CD8-positive, alpha-beta memory T cell (primary cell): ENCODE measurements around the gene FBXW5. TPM values are rescaled to one million over a fixed set of nuclear protein-coding genes. Genes with fewer than 3 reads are reported as not detected.

Experiments used
- CTCF ChIA-PET: fragments of 350-600 bp; sonication (Branson Sonifier 250); formaldehyde crosslinking; loops from one replicate; lab custom pipeline; 2021; ENCODE audit warnings: antibody characterized with exemption; lab: Charles Lee
- POLR2A ChIA-PET: fragments of 350-600 bp; sonication (Branson Sonifier 250); formaldehyde crosslinking; loops from one replicate; lab custom pipeline; 2021; ENCODE audit warnings: antibody characterized with exemption; lab: Charles Lee
- DNase-seq, 5 donors: peaks; one replicate each; pipeline versions ENCODE4 v3.0.0 to v3.0.0-alpha.2; 2020 to 2022; ENCODE audit warnings: mixed read lengths in 1 of 5
- H3K27ac ChIP-seq: one replicate; pipeline ENCODE4 v1.7.0; 2013; ENCODE audit warnings: low read depth, mild to moderate bottlenecking, low read length, moderate library complexity
- H3K27me3 ChIP-seq: 2 replicates; pipeline ENCODE4 v1.7.0; 2013; ENCODE audit warnings: low read length, mild to moderate bottlenecking; ENCODE audit not compliant: insufficient read depth, poor library complexity, severe bottlenecking
- H3K36me3 ChIP-seq: 2 replicates; pipeline ENCODE4 v1.7.0; 2013; ENCODE audit warnings: mild to moderate bottlenecking, low read length, moderate library complexity; ENCODE audit not compliant: insufficient read depth
- H3K4me1 ChIP-seq: 2 replicates; pipeline ENCODE4 v1.7.0; 2013; ENCODE audit warnings: mild to moderate bottlenecking, low read length, moderate library complexity; ENCODE audit not compliant: insufficient read depth
- H3K4me3 ChIP-seq: 2 replicates; pipeline ENCODE4 v1.7.0; 2013; ENCODE audit warnings: mild to moderate bottlenecking, low read length
- H3K9me3 ChIP-seq: 2 replicates; pipeline ENCODE4 v1.7.0; 2013; ENCODE audit warnings: mild to moderate bottlenecking, low read length
- H3K27ac Mint-ChIP-seq, 8 donors: one replicate each; pipeline ENCODE4 v1.8.0; 2020 to 2021; ENCODE audit warnings: mixed read lengths in 8 of 8, mild to moderate bottlenecking in 6 of 8, inconsistent platforms in 3 of 8, moderate library complexity in 3 of 8
- H3K27me3 Mint-ChIP-seq, 2 donors: one replicate each; pipeline ENCODE4 v1.8.0; 2020 to 2021; ENCODE audit warnings: mixed read lengths in 2 of 2, mild to moderate bottlenecking in 1 of 2, moderate library complexity in 1 of 2
- H3K36me3 Mint-ChIP-seq, 3 donors: one replicate each; pipeline ENCODE4 v1.8.0; 2020 to 2021; ENCODE audit warnings: mixed read lengths in 3 of 3, inconsistent platforms in 1 of 3, mild to moderate bottlenecking in 1 of 3
- H3K4me1 Mint-ChIP-seq, 3 donors: one replicate each; pipeline ENCODE4 v1.8.0; 2020 to 2021; ENCODE audit warnings: mixed read lengths in 3 of 3, inconsistent platforms in 1 of 3, mild to moderate bottlenecking in 1 of 3
- H3K4me3 Mint-ChIP-seq, 7 donors: one replicate each; pipeline ENCODE4 v1.8.0; 2020 to 2021; ENCODE audit warnings: mixed read lengths in 7 of 7, mild to moderate bottlenecking in 6 of 7, moderate library complexity in 4 of 7, inconsistent platforms in 2 of 7
- H3K9me3 Mint-ChIP-seq, 5 donors: one replicate each; pipeline ENCODE4 v1.8.0; 2020 to 2022; ENCODE audit warnings: mixed read lengths in 5 of 5, mild to moderate bottlenecking in 3 of 5, moderate library complexity in 2 of 5, inconsistent platforms in 1 of 5
- polyA plus RNA-seq: library from polyadenylated mRNA; unstranded; fragments of 300-500 nt; fragmentation: Illumina TruSeq; gene quantifications from one replicate; pipeline ENCODE4 v1.2.3, GENCODE V29; 2021
- total RNA-seq, 2 experiments: library from RNA; stranded (reverse); gene quantifications; one replicate each; pipeline ENCODE4 v1.2.3, GENCODE V29; 2021

The FBXW5 gene
- total and polyA plus RNA-seq, 3 experiments from 2014 or later: 104 to 163 (median 105) TPM

DNA sequence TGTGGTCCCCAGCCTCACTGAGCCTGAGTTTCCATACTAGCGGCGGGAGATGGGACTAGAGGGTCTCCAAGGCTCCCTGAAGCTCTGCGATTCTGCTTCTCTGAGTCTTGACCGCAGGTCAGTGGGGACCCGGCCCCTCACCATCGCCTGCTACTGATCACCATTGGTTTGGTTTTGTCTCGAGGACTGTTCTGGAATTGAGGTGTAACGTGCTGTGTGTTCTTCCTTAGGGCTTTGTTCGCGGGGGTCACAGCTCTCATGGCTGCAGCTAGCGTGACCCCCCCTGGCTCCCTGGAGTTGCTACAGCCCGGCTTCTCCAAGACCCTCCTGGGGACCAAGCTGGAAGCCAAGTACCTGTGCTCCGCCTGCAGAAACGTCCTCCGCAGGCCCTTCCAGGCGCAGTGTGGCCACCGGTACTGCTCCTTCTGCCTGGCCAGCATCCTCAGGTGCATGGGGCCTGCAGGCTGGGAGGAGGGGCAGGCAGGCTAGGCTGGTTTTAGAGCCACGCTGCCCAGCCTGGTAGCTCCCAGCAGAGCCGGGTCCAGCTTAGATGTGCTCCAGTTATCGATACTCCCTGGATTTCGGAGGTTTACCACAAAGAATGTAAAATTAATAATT is 45.9 kb downstream of the FBXW5 start:
- Histone ChIP-seq H3K9me3 (no peaks in the 10 kb centered on the region), H3K27ac (no peak overlapping the region), H3K36me3 (peaks cover 16% of the 10 kb centered on the region), H3K4me1 (peaks cover 24% of the 10 kb centered on the region), H3K4me3 (no peak overlapping the region), H3K27me3 (no peaks in the 10 kb centered on the region)
- Mint-ChIP-seq H3K27me3 (no peaks in the 10 kb centered on the region), H3K4me1 (peaks cover 38 to 55% (median 39%) of the 10 kb centered on the region in 3 donors), H3K27ac (peak overlapping the region in 5 of 8 donors; percentile 17 to 87 (median 48)), H3K9me3 (no peaks in the 10 kb centered on the region), H3K36me3 (peaks cover 0 to 46% (median 2%) of the 10 kb centered on the region in 3 donors), H3K4me3 (no peak overlapping the region)
- ChIA-PET POLR2A (no interaction called here), CTCF (interaction anchor here (0.7 to 1.3 kb wide), 3 partner anchors 10 to 56 kb away, joined by 3 read pairs; no protein-coding TSS in a partner anchor)
- no peak for DNase-seq

- Histone ChIP-seq H3K27me3 (no peaks in the 10 kb centered on the region), H3K9me3 (no peaks in the 10 kb centered on the region), H3K4me1 (no peaks in the 10 kb centered on the region), H3K36me3 (peaks cover 9% of the 10 kb centered on the region), H3K4me3 (no peak overlapping the region), H3K27ac (no peak overlapping the region)
- H3K27me3 Mint-ChIP-seq: no peaks in the 10 kb centered on the region
- H3K27ac Mint-ChIP-seq: peak overlapping the region in 3 of 8 donors; percentile 23 to 91 (median 29)
- DNase-seq: no peak
- CTCF ChIA-PET: interaction anchor here (0.7 to 1.1 kb wide), 3 partner anchors 8 to 139 kb away, joined by 3 to 4 read pairs (median 3); partner anchors contain the start of gene AJM1
- H3K9me3 Mint-ChIP-seq: no peaks in the 10 kb centered on the region
- H3K36me3 Mint-ChIP-seq: peaks cover 0 to 46% (median 2%) of the 10 kb centered on the region in 3 donors
- POLR2A ChIA-PET: no interaction called here
- H3K4me1 Mint-ChIP-seq: peaks cover 12 to 46% (median 21%) of the 10 kb centered on the region in 3 donors
- no peak overlapping the region for H3K4me3 Mint-ChIP-seq
Observed at GRCh38 chr9:136896027-136896426, 48.5 kb downstream of the FBXW5 start.

GRCh38 chr9:136890661-136891060 is 53.9 kb downstream of the FBXW5 start:
- DNase-seq: no peak
- ChIA-PET CTCF (interaction anchor here (0.6 to 1.5 kb wide), 2 partner anchors 74 to 145 kb away, joined by 3 to 4 read pairs; no protein-coding TSS in a partner anchor), POLR2A (no interaction called here)
- peaks cover 18 to 60% (median 22%) of the 10 kb centered on the region in 3 donors for H3K4me1 Mint-ChIP-seq
- no peaks in the 10 kb centered on the region for H3K27me3 Mint-ChIP-seq
- peaks cover 0 to 36% (median 0%) of the 10 kb centered on the region in 3 donors for H3K36me3 Mint-ChIP-seq
- H3K4me3 Mint-ChIP-seq: peak overlapping the region in 1 of 7 donors; percentile 56
- H3K9me3 ChIP-seq: no peaks in the 10 kb centered on the region
- H3K9me3 Mint-ChIP-seq: no peaks in the 10 kb centered on the region
- no peaks in the 10 kb centered on the region for H3K27me3 ChIP-seq
- H3K4me1 ChIP-seq: peaks cover 9% of the 10 kb centered on the region
- H3K4me3 ChIP-seq: no peak overlapping the region
- no peaks in the 10 kb centered on the region for H3K36me3 ChIP-seq
- no peak overlapping the region for H3K27ac Mint-ChIP-seq
- no peak overlapping the region for H3K27ac ChIP-seq

Other genes starting within 250 kb of the FBXW5 start
Only the 30 nearest of the 32 such genes appear.
- gene DIPK1B, start 232.2 kb downstream of the FBXW5 start, total RNA-seq: not detected
- not detected for gene DIPK1B, start 232.2 kb downstream of the FBXW5 start, polyA plus RNA-seq
- gene LCN10, start 201.8 kb downstream of the FBXW5 start, total RNA-seq: 1 to 10 TPM; 1.1 to 1.2 TPM
- 0.22 TPM for gene LCN10, start 201.8 kb downstream of the FBXW5 start, polyA plus RNA-seq
- not detected for gene LCN6, start 196.2 kb downstream of the FBXW5 start, total RNA-seq
- gene LCN6, start 196.2 kb downstream of the FBXW5 start, polyA plus RNA-seq: not detected
- gene LCN8, start 186.5 kb downstream of the FBXW5 start, total RNA-seq: not detected
- gene LCN8, start 186.5 kb downstream of the FBXW5 start, polyA plus RNA-seq: not detected
- not detected for gene LCN15, start 180.2 kb downstream of the FBXW5 start, total RNA-seq
- gene LCN15, start 180.2 kb downstream of the FBXW5 start, polyA plus RNA-seq: not detected
- gene TMEM141, start 153.4 kb downstream of the FBXW5 start, total RNA-seq: 10 to 100 TPM; 50.1 to 50.6 TPM
- 37.8 TPM for gene TMEM141, start 153.4 kb downstream of the FBXW5 start, polyA plus RNA-seq
- under 1 TPM in 1 of 2 experiments, not detected in 1; 0.73 TPM for gene CCDC183, start 148.4 kb downstream of the FBXW5 start, total RNA-seq
- gene CCDC183, start 148.4 kb downstream of the FBXW5 start, polyA plus RNA-seq: 0.26 TPM
- gene RABL6, start 136.8 kb downstream of the FBXW5 start, total RNA-seq: 100 to 1,000 TPM in 1 of 2 experiments, 10 to 100 TPM in 1; 98.2 to 106 TPM
- 20.9 TPM for gene RABL6, start 136.8 kb downstream of the FBXW5 start, polyA plus RNA-seq
- 1 to 10 TPM; 3.2 TPM for gene AJM1, start 102.3 kb downstream of the FBXW5 start, total RNA-seq
- gene AJM1, start 102.3 kb downstream of the FBXW5 start, polyA plus RNA-seq: 0.39 TPM
- gene PHPT1, start 95.3 kb downstream of the FBXW5 start, total RNA-seq: 100 to 1,000 TPM; 108 to 110 TPM
- 100.0 TPM for gene PHPT1, start 95.3 kb downstream of the FBXW5 start, polyA plus RNA-seq
- 10 to 100 TPM; 12.2 to 12.9 TPM for gene MAMDC4, start 92.4 kb downstream of the FBXW5 start, total RNA-seq
- gene MAMDC4, start 92.4 kb downstream of the FBXW5 start, polyA plus RNA-seq: not detected
- 100 to 1,000 TPM; 354 to 356 TPM for gene EDF1, start 78.4 kb downstream of the FBXW5 start, total RNA-seq
- gene EDF1, start 78.4 kb downstream of the FBXW5 start, polyA plus RNA-seq: 476 TPM
- 10 to 100 TPM; 53.2 to 60.5 TPM for gene TRAF2, start 58.2 kb downstream of the FBXW5 start, total RNA-seq
- 23.1 TPM for gene TRAF2, start 58.2 kb downstream of the FBXW5 start, polyA plus RNA-seq
- under 1 TPM in 1 of 2 experiments, not detected in 1; 0.96 TPM for gene C8G, start 505 bp upstream of the FBXW5 start, total RNA-seq
- not detected for gene C8G, start 505 bp upstream of the FBXW5 start, polyA plus RNA-seq
- gene LCN12, start 7.5 kb upstream of the FBXW5 start, total RNA-seq: 1 to 10 TPM in 1 of 2 experiments, under 1 TPM in 1; 0.85 to 1.3 TPM
- gene LCN12, start 7.5 kb upstream of the FBXW5 start, polyA plus RNA-seq: not detected
- gene PTGDS, start 32.8 kb upstream of the FBXW5 start, total RNA-seq: under 1 TPM; 0.24 to 0.49 TPM
- gene PTGDS, start 32.8 kb upstream of the FBXW5 start, polyA plus RNA-seq: 5.5 TPM
- gene LCNL1, start 38.3 kb upstream of the FBXW5 start, total RNA-seq: under 1 TPM; 0.20 to 0.22 TPM
- gene LCNL1, start 38.3 kb upstream of the FBXW5 start, polyA plus RNA-seq: 0.16 TPM
- gene PAXX, start 47.7 kb upstream of the FBXW5 start, total RNA-seq: 10 to 100 TPM; 78.4 to 82.2 TPM
- 156 TPM for gene PAXX, start 47.7 kb upstream of the FBXW5 start, polyA plus RNA-seq
- gene CLIC3, start 51.8 kb upstream of the FBXW5 start, total RNA-seq: 1 to 10 TPM; 3.4 to 4.1 TPM
- gene CLIC3, start 51.8 kb upstream of the FBXW5 start, polyA plus RNA-seq: 52.1 TPM
- 10 to 100 TPM; 15.9 to 20.7 TPM for gene ABCA2, start 83.5 kb upstream of the FBXW5 start, total RNA-seq
- 20.2 TPM for gene ABCA2, start 83.5 kb upstream of the FBXW5 start, polyA plus RNA-seq
- under 1 TPM; 0.57 to 0.82 TPM for gene FUT7, start 87.3 kb upstream of the FBXW5 start, total RNA-seq
- 28.7 TPM for gene FUT7, start 87.3 kb upstream of the FBXW5 start, polyA plus RNA-seq
- gene NPDC1, start 101.4 kb upstream of the FBXW5 start, total RNA-seq: 10 to 100 TPM; 24.6 to 27.5 TPM
- gene NPDC1, start 101.4 kb upstream of the FBXW5 start, polyA plus RNA-seq: 38.4 TPM
- not detected for gene ENTPD2, start 109.3 kb upstream of the FBXW5 start, total RNA-seq
- gene ENTPD2, start 109.3 kb upstream of the FBXW5 start, polyA plus RNA-seq: not detected
- 10 to 100 TPM; 11.5 to 12.7 TPM for gene SAPCD2, start 125.8 kb upstream of the FBXW5 start, total RNA-seq
- 0.15 TPM for gene SAPCD2, start 125.8 kb upstream of the FBXW5 start, polyA plus RNA-seq
- gene UAP1L1, start 132.8 kb upstream of the FBXW5 start, total RNA-seq: 10 to 100 TPM; 15.3 to 15.5 TPM
- gene UAP1L1, start 132.8 kb upstream of the FBXW5 start, polyA plus RNA-seq: 4.6 TPM
- 10 to 100 TPM; 31.9 to 32.7 TPM for gene MAN1B1, start 142.2 kb upstream of the FBXW5 start, total RNA-seq
- gene MAN1B1, start 142.2 kb upstream of the FBXW5 start, polyA plus RNA-seq: 39.3 TPM
- 100 to 1,000 TPM; 294 to 308 TPM for gene DPP7, start 170.0 kb upstream of the FBXW5 start, total RNA-seq
- gene DPP7, start 170.0 kb upstream of the FBXW5 start, polyA plus RNA-seq: 158 TPM
- not detected for gene GRIN1, start 194.4 kb upstream of the FBXW5 start, total RNA-seq
- not detected for gene GRIN1, start 194.4 kb upstream of the FBXW5 start, polyA plus RNA-seq
- gene LRRC26, start 225.3 kb upstream of the FBXW5 start, total RNA-seq: not detected
- not detected for gene LRRC26, start 225.3 kb upstream of the FBXW5 start, polyA plus RNA-seq
- not detected for gene TMEM210, start 227.3 kb upstream of the FBXW5 start, total RNA-seq
- not detected for gene TMEM210, start 227.3 kb upstream of the FBXW5 start, polyA plus RNA-seq